ENCODE data around the gene PHACTR1.
"Not testable (repeated sequence)": the region's sequence is repeated elsewhere in the genome, so short reads cannot be mapped to it uniquely, and the experiment has no call there.

The PHACTR1 gene

DNA sequence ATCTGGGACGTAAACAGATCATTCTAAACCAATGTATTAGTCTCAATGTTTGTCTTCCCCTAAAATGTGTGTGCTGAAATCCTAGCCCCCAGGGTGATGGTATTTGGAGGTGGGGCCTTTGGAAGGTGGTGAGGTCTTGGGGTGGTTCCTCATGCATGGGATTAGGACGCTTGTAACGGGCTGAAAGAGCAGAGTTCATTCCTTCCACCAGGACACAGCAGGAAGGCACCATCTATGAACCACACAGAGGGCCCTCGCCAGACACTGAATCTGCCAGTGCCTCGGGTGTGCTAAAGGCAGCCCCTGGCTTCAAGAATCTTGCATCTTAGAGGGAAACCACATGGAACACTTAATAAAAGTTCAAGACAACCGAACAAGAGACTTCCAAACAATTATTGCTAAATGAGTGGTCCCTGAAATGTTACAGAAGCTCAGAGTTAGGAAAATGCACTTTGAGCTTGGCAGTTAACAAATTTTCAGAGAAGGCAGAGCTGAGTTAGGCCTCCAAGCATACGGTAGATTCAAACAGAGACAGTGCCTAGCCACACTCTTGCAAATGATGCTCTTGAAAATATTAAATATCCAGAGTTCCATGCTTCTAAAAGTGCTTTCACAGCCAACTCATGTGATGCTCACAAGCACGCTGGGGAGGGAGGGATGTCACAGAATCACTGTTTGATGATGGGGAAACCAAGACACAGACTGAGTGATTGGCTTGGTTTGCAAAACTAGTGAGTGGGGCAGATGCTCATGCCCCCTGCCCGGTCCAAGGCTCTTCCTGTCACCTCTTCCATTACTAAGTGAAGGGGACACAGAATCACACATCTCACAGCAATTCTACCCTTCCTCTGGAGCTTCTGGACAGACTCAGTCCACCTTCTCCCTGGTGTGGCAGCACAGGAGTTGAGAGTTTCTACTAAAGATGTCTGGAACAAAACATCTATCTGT lies 584.4 kb downstream of the PHACTR1 start:
- no peak for DNase-seq

DNA sequence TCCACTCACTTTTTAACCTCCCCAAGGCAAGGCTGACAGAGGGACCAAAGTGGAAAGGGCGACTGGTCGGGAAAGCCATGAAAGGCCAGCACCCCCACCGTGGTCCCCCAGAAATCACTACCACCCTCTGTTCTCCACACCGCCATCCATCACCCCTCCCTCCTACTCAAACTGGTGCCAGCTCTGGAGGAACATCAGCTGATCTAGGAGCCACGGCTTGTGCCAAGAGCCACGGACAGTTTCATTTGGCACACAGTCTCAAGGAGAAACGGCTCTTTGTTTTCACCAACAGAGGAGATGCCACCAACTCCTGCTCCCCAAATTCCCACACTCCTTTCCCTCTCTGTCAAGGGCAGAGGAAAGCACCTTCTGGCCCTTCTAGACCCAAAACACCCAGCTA lies 585.7 kb downstream of the PHACTR1 start:
- no peak for DNase-seq

DNA sequence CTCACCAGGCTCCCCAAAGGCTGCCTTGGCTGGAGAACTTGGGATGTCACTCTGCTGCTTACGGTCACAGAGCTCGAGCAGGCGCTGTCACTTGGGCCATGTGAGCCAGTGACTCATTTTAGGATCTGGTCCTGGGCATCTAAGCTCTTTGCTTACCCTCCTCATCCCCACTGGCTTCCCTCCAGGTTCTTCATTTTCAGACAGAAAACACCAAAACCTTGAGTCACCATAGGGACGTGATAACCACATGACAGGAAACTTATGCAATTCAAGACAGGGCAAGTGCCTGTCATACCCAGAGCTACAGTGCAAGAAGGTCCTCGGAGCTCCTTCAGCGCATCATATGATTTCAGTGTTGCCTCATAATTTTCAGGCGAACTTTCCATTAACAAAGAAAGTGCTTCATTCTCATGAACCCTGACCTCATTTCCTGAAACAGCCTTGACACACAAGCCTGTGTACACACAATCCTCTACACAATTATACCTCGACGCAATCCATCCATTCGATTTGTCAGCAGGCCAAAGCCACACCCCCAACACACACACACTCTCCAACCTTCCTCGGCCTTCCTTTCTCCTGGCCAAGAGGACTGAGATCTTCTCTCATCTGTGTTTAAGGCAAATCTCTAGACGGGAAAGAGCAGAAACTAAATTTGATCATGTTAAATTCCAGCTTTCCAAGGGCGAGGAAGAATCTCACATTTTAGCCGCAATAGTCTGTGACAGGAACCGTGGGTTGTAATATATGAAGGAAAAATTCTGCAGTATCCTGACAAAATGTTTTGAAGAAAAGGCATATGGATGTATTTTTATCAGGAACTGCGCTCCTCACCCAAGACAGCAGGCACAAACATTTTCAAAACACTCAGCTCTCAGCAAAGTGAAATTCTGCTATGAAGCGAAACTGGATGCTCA lies 586.4 kb downstream of the PHACTR1 start:
- no peak for DNase-seq

DNA sequence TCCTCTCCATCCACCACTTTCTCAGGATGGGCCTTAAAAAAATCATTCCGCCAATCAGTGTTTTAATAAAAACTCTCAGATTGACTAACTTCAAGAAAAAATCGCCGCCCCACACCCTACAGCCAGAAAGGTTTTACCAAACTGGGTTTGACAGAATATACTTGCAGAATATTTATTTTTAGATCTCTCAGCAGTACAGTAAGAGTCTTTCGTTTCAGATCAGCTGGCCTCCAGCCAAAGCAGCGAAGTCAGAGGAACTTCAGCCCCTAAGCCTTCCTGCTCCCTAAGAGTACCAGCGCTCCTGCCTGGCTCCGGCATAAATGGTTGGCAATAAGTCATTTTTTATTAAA lies 587.1 kb downstream of the PHACTR1 start:
- no peak for DNase-seq

DNA sequence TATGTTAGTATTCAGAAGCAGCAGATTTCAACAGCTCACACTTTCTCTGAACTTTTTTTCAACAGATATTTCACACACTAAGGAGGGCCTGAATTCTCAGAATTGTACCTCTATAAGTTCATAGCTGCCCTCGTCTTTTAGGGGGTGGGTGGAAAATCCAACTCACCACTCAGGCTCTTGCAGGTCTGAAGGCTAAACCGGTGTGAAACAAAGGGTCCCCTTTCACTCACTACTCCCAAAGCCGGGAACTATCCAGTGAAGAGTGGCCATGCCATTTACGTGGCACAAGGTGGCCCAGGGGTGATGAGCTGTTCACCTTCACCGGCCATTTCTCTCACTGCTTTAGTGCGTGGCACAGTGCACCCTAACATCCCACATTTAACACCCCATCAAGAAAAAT lies 587.5 kb downstream of the PHACTR1 start:
- no peak for DNase-seq

DNA sequence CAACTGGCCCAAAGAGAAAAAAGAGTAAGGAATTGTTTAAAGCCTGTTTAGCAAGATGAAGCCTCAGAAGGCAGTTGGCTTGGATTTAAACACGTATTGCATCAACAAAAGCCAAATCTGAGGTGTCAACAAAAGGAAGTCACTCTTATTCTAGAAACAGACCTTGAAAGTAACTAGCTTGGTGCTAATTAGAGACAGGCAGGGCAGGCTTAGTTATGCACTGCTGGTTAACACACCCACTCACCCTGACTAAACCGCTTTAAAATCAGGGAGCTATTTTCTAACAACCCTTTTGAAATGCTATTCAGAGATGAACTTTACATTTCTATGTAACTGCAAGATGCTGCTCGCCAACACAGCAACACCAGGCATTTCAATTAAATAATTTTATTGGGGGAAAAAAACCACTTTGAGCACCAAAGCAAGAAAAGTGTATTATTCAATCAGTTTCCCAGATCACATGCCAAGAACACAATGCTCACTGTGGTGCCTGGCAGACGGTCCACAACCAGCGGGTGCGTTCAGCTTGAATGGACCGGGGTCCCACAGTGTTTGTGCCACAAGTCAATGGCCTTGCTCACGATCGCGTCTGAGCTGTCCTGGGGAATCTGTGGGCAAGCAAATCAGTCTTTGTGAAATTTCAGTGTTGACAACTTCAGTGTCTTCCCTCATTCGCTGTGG lies 588.2 kb downstream of the PHACTR1 start:
- no peak for DNase-seq

DNA sequence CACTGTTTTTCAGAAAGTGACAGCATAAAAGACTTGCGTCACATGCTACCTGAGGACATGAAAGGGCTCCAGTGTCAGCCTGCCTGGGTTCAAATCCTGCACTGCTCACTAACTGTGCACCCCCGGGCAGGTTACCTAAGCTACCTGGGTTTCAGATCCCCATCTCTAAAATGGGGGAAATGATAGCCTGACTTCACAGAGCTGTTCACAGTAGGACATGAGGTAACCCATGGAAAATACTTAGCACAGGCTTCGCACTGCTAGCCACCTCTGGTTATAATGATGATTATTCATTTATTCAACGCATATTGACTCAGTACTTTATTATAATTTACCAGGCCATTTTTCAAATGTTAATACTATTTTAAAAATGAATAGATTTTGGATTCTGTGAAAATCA lies 588.7 kb downstream of the PHACTR1 start:
- DNase-seq: no peak

DNA sequence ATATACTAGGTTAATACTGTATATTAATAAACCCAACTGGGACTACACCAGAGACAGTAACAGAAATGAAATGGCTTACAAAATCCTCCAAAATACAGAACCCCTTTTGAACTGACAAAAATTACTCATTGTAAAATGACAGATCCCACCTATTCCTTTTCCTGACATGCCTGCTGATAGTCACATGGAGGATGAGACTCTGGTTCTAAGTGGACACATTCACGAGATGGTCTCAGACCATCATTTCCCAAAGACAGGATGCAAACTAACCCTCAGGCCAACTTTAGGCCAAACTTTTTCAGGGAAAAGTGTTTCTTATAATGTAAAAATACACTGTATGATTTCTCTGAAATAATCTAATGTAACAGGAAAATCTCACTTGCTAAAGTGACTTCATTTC lies 589.2 kb downstream of the PHACTR1 start:
- no peak for DNase-seq

DNA sequence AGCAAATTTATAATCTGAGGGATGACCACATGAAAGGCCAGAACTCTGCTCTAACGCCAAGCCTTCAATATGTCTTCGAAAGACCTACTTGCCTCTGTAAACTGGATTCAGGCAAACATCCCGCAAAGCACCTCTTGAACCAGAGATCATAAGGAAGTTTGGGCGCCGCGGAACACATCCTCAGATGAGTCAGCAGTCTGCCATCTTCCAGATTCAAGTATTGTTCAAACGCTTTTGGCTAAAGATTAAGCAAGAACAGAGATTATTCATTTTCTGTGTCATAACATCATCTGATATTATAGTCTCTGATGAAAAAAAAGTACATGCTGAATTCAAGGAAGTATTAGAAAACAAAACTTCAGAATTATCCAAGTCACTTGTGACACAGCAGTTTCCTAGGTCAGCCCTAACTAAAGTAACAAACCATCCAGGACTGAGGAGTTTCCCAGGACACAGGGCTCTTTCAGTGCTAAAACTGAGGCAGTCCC lies 591.0 kb downstream of the PHACTR1 start:
- no peak for DNase-seq

DNA sequence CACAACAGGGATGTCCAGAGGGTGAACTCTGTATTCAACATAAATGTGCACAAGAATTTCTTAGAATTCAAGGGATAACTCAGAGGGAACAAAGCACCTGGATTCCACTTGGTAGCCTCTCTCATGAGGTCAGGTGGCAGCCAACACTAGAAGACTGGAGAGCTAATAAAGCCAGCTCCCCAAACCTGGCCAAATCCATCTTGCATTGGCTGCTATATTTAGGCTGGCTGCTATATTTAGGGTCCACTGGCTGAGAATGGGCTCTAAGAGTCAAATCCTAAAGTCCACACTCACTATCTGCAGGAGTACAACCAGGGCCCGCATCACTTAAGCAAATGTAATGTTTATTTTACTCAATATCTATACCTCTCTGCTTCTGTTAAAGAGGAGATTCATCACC lies 591.8 kb downstream of the PHACTR1 start:
- DNase-seq: no peak

DNA sequence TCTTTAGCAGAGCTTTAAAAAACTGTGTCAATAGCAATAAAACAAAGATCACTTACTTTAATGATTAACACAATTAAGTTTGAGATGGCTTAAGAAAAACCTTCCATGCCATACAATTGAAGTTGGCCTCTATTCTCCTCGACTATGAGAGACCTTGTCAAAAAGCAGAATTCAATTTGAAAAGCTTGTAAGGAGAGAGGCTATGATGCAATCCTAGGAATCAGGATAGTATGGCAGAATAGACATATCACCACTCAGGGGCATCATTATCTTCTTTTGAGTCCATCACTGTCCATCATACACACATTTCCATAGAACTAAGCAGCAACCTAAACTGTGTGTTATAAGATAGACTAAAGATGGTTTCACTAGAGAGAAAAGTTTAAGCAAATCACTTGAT lies 594.6 kb downstream of the PHACTR1 start:
- no peak for DNase-seq

DNA sequence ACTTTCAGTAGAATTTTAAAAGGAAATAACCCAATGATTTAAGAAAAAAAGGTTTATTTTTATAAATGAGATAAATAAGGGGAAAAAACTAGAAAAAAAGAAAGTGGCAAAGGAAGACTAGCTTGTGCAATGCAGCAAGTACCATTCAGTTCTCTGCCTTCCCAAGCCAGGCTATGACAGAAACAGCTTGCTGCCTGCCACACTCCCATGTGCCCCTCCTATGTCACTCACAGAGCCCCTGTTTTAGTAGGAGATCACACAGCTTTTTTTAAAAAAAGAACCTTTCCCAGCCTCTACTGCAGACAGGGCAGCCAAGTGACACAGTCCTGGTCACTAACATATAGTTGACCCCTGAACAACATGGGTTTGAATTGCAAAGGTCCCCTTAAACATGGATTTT lies 598.2 kb downstream of the PHACTR1 start:
- DNase-seq: no peak

DNA sequence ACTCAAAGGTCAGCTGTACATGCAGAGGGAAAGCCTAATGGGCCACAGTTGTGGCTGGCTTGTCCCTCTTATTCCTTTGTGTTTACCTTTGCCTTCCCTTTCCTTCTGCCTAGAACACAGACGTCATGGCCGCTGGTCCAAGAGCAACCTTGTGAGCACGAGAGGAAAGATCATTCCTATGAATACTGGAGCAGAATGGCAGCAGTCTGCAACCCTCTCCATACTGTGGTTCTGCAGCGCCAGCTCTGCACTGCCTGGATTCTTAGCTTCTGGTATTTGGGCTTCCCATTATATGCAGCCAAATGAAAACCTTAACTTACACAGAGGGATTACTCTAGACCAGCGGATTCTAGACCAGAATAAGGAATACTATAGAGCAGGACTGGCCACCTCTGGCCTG lies 599.3 kb downstream of the PHACTR1 start:
- no peak for DNase-seq

DNA sequence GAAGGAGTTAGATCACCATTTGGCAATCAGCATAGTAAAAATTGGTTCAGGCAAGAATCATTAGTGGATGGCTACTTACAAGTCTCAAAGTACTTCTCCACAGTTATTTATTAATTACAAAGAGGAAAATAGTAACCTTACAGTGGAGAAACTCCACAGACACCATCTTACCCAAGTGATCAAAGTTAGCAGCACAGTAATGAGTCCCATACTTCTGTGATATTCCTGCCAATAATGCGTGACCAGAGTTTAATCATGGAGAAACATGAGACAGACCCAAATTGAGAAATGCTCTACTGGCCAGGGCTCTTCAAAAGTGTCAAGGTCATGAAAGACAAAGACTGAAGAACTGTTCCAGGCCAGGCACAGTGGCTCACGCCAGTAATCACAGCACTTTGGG lies 602.3 kb downstream of the PHACTR1 start:
- no peak for DNase-seq

DNA sequence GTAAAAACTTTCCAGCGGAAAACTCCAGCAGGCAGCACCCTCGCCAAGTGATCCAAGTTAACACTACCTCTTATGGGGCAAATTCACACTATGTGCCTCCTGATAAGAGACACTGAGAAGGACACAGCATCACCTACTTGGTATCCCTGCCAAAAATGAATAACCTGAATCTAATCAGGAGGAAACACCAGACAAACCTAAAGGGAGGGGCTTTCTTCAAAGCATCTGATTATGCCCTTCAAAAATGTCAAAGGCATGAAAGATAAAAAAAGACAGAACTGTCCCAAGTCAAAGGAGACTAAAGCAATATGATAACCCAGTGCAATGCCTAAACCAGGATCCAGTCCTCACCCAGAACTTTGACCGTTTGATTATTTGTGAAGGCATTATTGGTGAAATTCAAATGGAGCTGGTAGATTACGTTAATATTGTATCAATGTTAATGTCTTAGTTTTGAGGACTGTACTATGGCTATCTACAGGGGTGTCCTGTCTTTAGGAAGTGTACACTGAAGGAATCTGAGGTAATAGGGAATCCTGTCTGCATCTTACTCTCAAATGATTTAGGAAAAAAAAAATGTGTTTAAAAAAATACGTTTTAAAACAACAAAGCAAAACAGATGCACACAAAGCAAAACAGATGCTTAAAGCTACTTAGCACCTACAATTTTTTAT lies 603.5 kb downstream of the PHACTR1 start:
- no peak for DNase-seq

DNA sequence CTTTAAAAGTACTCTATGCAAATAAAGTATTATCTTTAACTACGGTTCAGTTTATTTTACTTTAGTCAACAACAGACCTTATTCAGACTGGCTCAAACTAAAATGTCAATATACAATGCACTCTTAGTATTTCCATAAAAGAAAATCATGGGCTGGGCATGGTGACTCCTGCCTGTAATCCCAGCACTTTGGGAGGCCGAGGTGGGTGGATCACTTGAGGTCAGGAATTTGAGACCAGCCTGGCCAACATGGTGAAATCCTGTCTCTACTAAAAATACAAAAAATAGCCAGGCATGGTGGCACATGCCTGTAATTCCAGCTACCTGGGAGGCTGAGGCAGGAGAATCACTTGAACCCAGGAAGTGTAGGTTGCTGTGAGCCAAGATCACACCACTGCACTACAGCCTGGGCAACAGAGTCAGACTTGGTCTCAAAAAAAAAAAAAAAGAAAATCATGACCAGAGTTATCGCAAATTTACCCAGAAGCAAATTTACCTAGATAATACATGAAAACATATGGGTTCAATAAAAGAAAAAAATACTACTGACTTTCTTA lies 609.5 kb downstream of the PHACTR1 start:
- DNase-seq: not testable (repeated sequence)

DNA sequence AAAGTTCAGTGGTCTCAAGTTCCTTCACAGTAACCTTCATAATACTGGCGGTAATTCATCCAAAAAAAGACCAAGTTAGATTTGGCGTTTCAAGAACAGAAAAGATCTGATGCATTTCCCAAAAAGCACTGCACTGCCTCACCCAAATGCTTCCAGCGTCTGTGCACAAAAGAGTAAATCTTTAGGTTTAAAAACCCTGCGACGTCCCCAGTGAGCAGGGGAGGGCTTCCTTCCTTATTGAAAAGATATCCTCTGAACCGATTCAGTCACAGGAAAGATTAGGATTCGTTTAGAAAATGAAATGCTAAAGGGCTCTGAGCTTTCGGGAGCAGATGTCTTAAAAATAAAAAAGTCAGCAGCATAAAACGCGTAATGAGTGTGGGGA lies 611.1 kb downstream of the PHACTR1 start:
- DNase-seq: no peak

DNA sequence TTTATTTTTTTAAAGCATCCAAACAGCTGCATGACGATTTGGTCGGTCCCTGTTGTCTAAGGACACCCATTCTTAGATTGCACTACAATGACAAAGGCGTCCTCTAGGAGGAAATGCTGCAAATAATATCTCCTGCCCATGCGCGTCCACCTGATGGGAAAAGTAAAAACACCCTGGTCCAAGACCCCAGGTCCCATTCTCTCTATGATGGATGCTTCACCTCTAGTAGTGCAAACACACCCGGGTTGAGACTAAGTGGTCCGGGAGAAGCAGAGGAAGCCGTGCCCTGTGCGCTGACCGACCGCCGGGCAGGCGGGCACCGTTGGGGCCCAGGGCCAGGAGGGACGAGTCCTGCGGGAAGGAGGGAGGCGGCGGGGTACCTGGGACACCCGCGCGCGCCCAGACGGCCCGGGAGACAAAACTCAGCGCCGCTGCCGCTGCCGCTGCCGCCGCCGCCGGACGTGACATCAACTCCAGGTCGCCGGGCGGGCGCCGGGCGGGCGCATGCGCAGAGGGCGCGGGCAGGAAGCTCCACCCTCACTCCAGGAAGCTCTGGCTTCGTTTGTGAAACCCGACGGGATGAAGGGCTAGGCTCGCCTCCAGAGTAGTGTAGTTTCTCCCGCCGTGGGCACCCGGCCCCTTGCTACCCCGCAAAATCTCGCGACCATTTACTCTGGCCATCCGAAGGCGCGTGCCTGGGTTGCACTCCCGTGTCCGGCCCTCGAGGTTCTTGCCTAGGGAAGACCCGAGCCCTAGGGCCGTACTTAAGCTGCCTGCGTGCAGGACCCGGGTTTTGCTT lies 611.7 kb downstream of the PHACTR1 start, which contains the start of gene TBC1D7:
Gene TBC1D7 (minus strand): TSS at position 462 of the 799 bp plus-strand sequence. CDS start 1,639 bp downstream, outside the sequence.
- DNase-seq: peak; percentile 84

DNA sequence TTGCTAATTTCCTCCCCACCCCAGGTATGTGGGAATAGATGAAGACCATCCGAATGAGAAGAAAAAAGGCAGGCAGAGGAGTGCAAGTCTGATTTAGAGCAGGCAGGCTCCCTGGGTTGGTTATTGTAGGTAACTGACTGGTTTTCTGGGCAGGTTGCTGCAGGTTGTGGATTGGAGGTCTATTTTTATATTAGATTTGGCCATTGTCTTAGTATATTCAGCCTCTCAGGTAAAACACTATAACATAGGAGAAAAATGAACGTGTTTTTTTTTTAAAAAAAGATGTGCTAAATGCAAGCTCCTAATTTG lies 612.3 kb downstream of the PHACTR1 start:
- DNase-seq: peak; percentile 21

DNA sequence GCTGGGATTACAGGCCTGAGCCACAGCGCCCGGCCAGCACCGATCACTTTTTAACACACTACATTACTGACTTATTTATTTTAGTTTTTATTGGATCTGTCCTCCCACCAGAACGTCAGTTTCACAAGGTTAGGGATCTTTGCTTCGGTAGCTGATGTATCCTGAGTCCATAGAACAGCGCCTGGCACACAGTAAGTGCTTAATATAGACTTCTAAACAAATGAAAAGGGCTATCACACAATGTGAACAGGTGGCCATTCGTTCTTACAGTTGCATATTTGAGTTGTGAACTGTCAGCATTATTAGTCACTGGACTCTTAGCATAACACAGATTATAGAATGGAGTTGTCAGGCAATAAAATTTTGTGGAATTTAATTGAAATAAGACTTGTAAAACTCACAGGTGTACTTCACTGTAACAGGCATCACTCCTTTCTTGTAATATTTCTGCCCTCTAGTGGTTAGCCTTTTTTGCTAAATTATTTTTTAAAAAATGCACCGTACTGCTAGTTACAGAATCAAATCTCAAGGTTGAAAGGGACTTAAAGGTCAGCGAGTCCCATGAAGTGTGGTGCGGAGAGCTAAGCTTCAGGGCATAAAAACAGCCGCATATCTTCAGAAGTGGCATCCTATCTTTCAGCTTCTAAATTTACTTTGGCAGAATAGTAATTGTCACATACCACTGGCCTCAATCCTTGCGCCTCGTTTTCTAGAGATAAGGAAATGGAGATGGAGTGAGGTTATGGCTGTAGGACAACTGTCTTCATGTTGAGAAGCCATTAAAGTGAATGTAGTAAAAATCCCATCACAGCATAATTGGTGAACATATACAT lies 615.2 kb downstream of the PHACTR1 start:
- peak; percentile 30 for DNase-seq

DNA sequence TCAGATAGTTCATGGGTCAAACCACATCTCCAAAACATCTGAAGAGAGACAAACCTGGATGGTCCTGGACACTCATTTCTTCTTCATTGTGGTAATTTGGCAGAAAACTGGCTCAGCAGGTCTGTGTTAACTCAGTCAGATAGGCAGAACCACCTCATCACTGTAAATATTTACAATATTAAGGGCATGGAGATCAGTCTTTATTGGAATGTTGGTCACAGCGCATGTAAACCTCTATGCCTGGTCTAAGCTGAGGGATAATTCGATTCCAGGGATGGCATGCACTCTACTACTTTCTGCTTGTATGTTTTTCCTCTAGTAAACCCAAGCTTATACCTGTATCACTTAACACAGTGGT lies 615.8 kb downstream of the PHACTR1 start:
- no peak for DNase-seq
